GM13976 (cell line): ENCODE data around the gene TNFRSF1B.

Source experiments
- DNase-seq: peaks from one replicate; pipeline ENCODE4 v3.0.0; 2012; ENCODE audit warnings: low spot score
- in situ Hi-C: fragments of 300-500 bp; cut with MboI; formaldehyde crosslinking; loops from one replicate; pipeline ENCODE4 v1.12.0; 2022; ENCODE audit warnings: low sequenced_read_pairs, mixed read lengths, inconsistent platforms; ENCODE audit not compliant: unreplicated experiment
- TF ChIP-seq, protein P1 (sequence below): IDR thresholded peaks from 2 replicates; pipeline ENCODE4 v1.5.1; 2012; ENCODE audit warnings: borderline replicate concordance, mild to moderate bottlenecking; ENCODE audit not compliant: insufficient read depth; ENCODE audit errors: extremely low read depth, missing control alignments, control extremely low read depth

Gene TNFRSF1B

DNA sequence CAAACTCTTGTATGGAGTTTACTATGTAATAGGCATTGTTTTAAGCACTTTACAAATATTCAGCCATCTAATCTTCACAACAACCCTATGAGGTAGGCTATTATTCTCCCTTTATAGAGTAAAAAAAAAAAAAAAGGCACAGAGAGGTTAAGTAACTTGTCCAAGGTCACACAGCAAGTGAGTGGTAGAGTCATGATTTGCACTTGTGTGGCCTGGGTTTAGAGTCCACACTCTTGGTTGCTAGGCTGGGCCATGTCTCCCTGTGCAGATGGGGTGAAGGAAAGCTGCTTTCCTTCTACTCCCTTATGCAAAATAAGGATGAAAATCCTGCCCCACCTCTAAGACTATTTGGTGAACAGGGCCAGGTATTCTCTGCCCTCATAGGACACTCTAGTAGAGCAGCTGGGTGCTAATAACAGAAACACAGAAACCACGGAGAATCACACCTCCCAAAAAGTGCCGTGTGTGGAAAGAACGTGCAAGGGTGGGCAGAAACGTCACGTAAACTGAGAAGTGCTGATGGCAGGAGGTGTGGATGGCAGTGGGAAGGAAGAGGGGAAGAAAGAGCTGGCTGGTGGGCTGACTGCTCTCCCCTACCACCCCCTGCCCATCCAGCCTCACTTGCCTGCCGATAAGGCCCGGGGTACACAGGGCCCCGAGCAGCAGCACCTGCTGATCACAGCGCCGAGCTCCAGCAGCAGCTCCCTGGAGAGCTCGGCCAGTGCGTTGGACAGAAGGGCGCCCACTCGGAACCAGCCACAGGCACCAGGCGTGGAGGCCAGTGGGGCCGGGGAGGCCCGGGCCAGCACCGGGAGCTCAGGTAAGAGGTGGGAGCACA, 34.8 kb downstream of the TNFRSF1B start:
- DNase-seq = no peak

DNA sequence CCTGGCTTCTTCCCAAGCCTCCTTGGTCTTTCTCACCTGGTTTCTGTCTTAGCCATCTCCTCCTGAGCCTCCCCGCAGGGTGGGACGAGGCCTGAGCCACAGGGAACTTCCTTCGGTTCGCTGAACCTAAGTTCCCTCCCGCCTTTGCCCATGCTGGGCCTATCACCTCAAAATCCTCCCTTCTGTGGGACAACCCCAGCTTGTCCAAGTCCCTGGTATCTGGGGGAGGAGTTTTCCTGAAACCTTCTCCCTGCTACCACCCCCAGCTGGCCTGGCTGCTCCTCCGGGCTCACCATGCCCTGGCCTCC, 35.4 kb downstream of the TNFRSF1B start:
- no peak for DNase-seq
- TF ChIP-seq, protein P1, sequence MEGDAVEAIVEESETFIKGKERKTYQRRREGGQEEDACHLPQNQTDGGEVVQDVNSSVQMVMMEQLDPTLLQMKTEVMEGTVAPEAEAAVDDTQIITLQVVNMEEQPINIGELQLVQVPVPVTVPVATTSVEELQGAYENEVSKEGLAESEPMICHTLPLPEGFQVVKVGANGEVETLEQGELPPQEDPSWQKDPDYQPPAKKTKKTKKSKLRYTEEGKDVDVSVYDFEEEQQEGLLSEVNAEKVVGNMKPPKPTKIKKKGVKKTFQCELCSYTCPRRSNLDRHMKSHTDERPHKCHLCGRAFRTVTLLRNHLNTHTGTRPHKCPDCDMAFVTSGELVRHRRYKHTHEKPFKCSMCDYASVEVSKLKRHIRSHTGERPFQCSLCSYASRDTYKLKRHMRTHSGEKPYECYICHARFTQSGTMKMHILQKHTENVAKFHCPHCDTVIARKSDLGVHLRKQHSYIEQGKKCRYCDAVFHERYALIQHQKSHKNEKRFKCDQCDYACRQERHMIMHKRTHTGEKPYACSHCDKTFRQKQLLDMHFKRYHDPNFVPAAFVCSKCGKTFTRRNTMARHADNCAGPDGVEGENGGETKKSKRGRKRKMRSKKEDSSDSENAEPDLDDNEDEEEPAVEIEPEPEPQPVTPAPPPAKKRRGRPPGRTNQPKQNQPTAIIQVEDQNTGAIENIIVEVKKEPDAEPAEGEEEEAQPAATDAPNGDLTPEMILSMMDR = no peak
- in situ Hi-C loops = loop anchor here (5.0 kb wide), 1 partner anchor 75 kb away; no protein-coding TSS in a partner anchor

More for the DNA sequence above, 34.8 kb downstream of the TNFRSF1B start:
- TF ChIP-seq, protein P1 = no peak
- in situ Hi-C loops = loop anchor here (5.0 kb wide), 1 partner anchor 74 kb away; no protein-coding TSS in a partner anchor

GRCh38 chr1:12202577-12202976, 35.8 kb downstream of the TNFRSF1B start:
- in situ Hi-C loops = loop anchor here (5.0 kb wide), 1 partner anchor 75 kb away; no protein-coding TSS in a partner anchor
- TF ChIP-seq, protein P1 = no peak
- DNase-seq = no peak

DNA sequence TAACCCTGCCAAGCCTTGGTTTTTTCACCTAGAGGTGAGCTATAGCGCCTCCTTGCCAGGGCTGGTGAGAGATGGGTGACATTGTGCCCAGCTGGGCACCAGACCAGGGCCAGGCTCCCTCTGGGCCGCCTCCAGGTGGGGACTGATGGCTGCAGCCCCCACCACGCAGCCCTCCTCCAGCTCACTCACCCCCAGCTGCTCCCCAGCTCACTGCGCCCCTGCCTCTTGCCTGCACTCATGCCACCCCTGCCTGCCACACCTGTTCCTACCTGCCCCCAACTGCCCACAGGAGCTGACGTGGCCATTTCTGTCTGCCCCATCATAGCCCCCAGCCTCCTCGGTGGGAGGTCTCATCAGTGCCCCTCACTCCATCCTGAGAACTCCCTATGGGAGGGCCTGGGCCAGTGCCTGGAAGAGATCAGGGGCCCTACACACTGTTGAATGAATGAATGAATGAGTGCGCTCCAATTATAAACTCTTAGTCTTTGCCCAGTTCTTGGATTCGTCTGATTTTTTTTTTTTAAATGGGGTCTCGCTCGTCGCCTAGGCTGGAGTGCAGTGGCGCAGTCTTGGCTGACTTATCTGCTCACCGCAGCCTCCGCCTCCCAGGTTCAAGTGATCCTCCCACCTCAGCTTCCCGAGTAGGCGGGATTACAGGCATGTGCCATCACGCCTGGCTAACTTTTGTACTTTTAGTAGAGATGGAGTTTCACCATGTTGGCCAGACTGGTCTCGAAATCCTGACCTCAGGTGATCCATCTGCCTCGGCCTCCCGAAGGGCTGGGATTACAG, 36.6 kb downstream of the TNFRSF1B start:
- TF ChIP-seq, protein P1 = no peak
- DNase-seq = no peak
- in situ Hi-C loops = loop anchor here (5.0 kb wide), 1 partner anchor 76 kb away; no protein-coding TSS in a partner anchor

- in situ Hi-C loops = loop anchor here (5.0 kb wide), 1 partner anchor 77 kb away; no protein-coding TSS in a partner anchor
- DNase-seq = peak; percentile 74
Observed at GRCh38 chr1:12204140-12204539, 37.3 kb downstream of the TNFRSF1B start.

More at GRCh38 chr1:12204140-12204539, 37.3 kb downstream of the TNFRSF1B start:
- TF ChIP-seq, protein P1 = no peak
